GM13977 (cell line): Measurements from ENCODE around the gene KCNQ5.

Experiments used
- DNase-seq: peaks from one replicate; pipeline ENCODE4 v3.0.0; 2012; ENCODE audit warnings: low spot score
- in situ Hi-C: fragments of 300-500 bp; cut with MboI; formaldehyde crosslinking; loops from one replicate; pipeline ENCODE4 v1.12.0; 2022; ENCODE audit warnings: low sequenced_read_pairs, low pct_unique_long_range_greater_than_20kb, mixed read lengths, inconsistent platforms; ENCODE audit not compliant: unreplicated experiment
- TF ChIP-seq, protein P1 (sequence below): IDR thresholded peaks from 2 replicates; pipeline ENCODE4 v1.5.1; 2012; ENCODE audit warnings: mild to moderate bottlenecking, control low read depth; ENCODE audit not compliant: insufficient read depth; ENCODE audit errors: extremely low read depth, missing control alignments

The KCNQ5 gene

DNA sequence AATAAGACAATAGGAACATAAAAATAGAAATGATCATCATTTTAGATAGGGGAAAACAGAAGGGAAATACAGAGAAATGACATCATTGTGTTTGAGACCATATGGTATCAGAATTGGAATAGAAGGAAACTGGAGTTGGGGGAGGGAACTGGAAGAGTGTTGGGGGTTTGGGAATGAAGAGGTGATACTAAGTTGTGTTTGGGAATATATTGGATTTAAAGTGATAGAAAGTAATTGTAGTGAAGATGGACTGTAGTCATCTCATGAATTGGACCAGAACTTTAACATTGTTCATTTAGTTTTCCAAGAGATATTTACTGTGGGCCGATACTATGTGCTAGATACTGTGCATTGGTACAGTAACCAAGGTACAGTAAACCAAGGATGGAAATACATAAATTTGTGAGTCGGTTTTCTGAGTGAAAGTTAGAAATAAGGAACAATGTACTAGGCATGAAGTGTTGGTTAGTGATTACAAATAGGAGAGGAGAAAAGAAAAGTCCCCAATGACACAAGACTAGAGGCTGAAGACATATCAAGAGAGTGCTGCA lies 32.3 kb downstream of the KCNQ5 start:
- in situ Hi-C loops, result no loop called here
- TF ChIP-seq, protein P1, sequence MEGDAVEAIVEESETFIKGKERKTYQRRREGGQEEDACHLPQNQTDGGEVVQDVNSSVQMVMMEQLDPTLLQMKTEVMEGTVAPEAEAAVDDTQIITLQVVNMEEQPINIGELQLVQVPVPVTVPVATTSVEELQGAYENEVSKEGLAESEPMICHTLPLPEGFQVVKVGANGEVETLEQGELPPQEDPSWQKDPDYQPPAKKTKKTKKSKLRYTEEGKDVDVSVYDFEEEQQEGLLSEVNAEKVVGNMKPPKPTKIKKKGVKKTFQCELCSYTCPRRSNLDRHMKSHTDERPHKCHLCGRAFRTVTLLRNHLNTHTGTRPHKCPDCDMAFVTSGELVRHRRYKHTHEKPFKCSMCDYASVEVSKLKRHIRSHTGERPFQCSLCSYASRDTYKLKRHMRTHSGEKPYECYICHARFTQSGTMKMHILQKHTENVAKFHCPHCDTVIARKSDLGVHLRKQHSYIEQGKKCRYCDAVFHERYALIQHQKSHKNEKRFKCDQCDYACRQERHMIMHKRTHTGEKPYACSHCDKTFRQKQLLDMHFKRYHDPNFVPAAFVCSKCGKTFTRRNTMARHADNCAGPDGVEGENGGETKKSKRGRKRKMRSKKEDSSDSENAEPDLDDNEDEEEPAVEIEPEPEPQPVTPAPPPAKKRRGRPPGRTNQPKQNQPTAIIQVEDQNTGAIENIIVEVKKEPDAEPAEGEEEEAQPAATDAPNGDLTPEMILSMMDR, result no peak
- peak; percentile 12 for DNase-seq

DNA sequence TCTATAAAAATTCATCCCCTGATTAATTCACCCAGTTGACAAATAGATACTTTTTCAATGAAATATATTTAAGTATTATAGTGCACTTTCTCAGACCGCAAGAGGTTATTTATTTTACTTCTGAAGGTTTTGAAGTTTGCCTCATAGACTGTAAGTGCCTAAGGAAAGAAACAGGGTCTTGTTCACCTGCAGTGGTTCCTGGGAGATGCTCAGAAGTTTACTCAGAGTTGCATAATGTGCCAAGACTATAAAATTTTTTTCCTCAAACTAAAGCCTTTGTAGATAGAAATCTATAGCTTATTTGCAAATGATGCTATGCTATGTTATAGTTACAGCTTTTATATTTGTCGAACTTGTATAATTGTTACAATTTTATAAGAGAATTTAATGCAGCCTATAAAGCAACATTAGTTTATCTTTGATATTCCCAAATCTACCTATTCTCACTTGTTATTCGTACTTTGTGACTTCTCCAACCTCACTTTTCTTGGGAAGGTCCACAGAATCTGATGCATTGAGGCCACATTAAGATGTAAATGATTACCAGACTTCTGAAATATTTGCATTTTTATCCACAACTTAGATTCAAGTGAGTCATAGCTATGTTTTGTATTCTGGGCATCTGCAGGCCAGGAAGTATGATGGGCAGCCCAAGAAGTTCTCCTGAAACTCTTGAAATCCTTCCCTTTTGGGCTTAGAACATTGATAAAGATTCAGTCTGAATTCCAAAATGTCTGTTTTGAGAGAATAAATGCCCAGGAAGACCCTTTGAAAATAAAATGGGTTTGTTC lies 35.7 kb downstream of the KCNQ5 start:
- no peak for DNase-seq
- TF ChIP-seq, protein P1, result no peak
- in situ Hi-C loops, result no loop called here

DNA sequence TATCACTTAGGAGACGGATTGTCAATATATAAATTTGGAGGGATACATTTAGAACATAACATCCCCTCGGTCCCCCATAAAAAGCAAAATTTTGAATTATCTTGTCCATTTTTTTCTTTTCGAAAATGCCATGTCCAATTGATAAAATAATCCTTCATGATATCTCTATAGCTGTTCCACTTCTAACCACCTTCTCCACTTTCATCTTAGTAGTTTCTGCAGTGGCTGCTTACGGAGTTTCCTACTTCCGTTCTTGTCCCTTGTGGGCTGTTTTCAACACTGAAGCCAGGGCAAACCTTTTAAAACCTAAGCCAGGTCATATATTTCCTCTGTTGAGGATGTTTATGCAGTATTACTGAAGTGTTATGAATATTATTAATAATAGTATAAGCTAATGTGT lies 37.9 kb downstream of the KCNQ5 start:
- DNase-seq, result no peak
- in situ Hi-C loops, result no loop called here
- TF ChIP-seq, protein P1, result no peak

DNA sequence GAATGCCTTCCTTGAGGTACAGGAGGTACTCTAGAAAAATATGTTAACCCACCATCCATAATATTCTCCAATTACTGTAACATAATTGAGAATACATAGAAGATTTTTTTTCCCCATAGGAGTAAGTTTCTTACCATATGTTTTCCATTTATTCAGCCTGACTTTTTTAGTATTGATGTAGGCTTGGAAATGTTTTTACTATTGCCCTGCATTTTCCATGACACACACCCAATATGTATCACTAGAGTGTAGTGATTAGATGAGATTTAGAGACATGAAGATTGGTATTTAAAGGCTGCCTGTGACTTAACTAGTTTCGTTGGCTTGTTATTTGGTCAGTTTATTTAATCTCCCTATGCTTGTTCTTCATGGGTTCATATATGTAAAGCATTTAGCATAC lies 39.5 kb downstream of the KCNQ5 start:
- TF ChIP-seq, protein P1, result no peak
- no peak for DNase-seq
- in situ Hi-C loops, result no loop called here

DNA sequence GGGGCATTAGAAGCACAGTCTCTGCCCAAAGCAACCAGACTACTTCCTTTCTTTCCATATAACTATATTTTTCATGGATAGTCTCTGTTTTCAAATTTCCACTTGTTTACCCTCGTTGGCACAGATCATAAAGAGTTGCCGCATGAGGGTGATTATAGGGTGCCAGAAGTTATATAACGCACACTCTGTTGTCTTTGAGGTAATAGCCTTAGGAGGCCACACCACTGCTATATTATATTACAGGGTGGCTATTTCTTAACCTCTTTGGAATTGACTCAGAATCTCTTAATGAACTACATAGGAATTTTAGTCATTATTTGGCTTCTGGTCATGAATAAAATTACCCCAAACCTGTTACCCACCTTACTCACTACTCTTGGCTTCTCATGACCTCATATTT lies 43.7 kb downstream of the KCNQ5 start:
- in situ Hi-C loops, result no loop called here

DNA sequence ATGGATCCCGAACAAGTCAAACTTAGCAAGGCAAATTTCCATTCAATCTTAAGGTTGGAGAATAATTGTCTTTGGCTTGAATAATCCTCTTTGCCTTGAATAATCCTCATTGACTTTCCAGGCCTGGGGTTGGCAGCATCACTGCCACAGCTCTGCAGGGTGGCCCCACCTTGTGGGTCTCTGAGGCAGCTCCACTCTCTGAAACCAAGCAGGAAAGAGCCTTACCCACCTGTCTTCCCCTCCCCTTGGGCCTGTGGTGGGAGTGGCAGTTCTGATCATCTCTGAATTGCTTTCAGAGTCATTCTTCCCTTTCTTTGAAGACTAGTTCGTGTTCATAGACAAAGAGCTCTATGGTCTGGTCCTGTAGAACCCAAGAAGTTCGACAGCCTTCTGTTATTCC lies 47.5 kb downstream of the KCNQ5 start:
- no peak for DNase-seq
- TF ChIP-seq, protein P1, result no peak
- in situ Hi-C loops, result no loop called here

More for the DNA sequence above, 43.7 kb downstream of the KCNQ5 start:
- no peak for DNase-seq
- TF ChIP-seq, protein P1, result no peak

DNA sequence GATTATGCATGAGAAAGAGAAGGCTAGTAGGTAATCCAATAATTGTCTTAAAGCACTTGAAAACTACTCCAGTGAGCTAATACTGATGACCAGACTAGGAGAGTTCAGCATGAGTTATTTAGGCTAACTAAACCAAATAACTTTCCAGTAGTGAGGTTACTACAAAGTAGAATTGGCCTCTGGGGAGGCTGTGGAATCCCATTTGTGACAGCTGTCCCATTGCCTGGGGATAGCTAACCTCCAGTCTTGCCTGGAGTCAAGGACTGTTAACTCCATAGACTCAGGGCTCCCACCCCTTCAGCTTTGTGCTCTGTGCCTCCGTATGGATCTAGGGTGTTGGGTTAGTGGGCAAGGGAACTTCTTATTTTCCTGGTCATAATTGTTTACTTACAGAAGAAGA lies 51.0 kb downstream of the KCNQ5 start:
- TF ChIP-seq, protein P1, result no peak
- in situ Hi-C loops, result no loop called here
- DNase-seq, result no peak
